GM19193 (cell line): ENCODE results near the gene PRKD1.

Experiments used
- POLR2A ChIP-seq: IDR thresholded peaks from 4 replicates; pipeline ENCODE4 v1.6.1; 2011; ENCODE audit not compliant: insufficient read depth, insufficient read length; ENCODE audit errors: extremely low read depth

Gene PRKD1

GRCh38 chr14:29861996-29862395 is 65.7 kb downstream of the PRKD1 start:
- TF ChIP-seq POLR2A, result no peak

DNA sequence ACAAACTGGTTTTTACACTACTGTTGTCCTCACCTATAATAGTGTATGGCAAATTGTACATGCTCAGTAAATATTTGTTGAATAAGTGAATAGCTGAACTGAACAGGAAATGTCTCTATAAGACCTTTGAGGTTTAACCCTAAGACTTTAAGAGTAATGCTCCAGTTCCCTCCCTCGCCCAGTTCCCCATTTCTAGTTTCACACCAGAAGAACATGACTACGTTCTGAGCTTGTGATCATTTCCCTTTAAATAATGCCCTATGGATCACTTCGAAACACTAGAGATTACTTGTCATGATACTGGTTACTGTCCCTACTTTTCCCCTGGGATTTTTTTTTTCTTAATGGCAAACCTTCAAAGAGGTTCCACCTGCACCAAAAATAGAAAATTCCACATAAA is 69.3 kb downstream of the PRKD1 start:
- no peak for TF ChIP-seq POLR2A

DNA sequence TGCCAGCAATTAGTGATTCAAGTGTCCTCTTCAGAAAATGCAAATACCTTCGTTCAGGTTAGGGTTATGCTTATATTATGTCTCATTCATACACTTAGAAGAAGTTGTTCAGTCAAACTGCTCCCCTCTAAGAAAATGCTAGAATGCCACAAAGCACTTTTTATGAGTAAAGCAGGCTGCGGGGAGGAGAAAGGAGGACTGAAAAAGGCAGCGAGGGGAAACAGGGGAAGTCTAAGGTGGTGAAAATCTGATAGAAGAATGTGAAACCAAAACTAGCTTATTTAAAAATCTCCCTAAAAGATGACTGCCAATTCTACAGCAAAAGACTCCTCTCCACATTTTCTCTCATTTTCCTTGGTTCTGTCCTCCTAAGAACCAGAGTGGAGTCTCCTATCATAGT is 70.1 kb downstream of the PRKD1 start:
- TF ChIP-seq POLR2A, result no peak

GRCh38 chr14:29856516-29856915 is 71.1 kb downstream of the PRKD1 start:
- no peak for TF ChIP-seq POLR2A

GRCh38 chr14:29853272-29853671 is 74.4 kb downstream of the PRKD1 start:
- no peak for TF ChIP-seq POLR2A

DNA sequence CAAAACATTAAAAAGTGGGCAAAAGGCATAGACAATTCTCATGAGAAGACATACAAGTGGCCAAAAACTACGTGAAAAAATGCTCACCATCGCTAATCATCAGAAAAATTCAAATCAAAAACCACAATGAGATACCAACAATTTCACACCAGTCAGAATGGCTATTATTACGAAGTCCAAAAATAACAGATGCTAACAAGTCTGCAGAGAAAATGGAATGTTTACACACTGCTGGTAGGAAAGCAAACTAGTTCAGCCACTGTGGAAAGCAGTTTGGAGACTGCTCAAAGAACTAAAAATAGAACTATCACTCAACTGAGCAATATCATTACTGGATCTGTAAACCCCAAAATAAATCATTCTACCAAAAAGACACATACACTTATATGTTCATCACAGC is 76.2 kb downstream of the PRKD1 start:
- TF ChIP-seq POLR2A, result no peak

GRCh38 chr14:29847056-29847380 is 80.6 kb downstream of the PRKD1 start:
- TF ChIP-seq POLR2A, result no peak

GRCh38 chr14:29846339-29847055 is 81.2 kb downstream of the PRKD1 start:
- TF ChIP-seq POLR2A, result no peak

DNA sequence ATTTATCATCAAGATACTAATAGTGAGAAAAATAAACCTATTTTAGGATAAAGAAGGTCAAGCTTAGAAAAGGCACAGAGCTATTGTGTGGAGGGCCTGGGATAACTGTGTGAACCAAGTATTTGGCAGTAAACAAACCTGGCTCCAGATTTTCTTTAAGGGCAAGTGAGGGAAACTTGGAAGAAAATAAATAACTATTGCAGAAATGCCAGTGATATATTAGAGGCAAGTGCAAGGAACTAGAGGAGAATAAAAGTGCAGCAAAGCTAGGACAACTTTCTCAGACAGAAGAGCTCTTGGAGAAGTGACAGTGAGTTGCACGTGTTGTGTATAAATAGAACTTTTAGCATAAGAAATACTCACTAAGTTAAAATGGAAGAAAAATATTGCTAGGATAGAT is 83.7 kb downstream of the PRKD1 start:
- TF ChIP-seq POLR2A, result no peak

DNA sequence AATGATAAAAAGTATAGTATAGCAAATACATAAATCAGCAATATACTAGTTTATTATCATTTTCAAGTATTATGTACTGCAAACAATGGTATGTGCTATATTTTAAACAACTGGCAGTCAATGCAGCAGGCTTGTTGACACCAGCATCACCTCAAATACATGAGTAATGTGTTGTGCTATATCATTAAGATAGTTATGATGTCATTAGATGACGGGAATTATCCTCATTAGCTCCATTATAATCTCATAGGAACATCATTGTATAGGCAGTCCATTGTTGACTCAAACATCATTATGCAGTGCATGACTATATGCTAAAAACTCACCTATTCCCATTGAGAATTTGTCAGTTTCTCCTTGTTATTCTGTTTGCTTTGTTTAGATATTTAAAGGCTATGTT is 85.4 kb downstream of the PRKD1 start:
- TF ChIP-seq POLR2A, result no peak

DNA sequence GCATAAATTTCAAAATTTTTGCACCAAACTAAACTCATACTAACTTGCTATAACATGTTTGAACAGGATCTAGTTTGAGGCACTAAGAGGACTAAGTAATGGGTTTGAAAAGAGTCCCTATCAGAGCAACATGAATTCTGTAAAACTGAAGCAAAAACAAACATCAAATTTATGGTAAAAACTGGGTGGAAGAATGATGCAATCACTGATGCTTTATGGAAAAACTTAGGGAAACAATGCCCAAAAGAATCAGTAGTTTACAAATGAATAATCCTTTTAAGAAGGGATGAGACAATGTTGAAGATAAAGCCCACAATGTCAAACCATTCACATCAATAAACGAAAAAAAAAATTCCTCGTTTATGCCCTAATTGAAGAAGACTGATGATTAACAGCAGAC is 88.9 kb downstream of the PRKD1 start:
- TF ChIP-seq POLR2A, result no peak

DNA sequence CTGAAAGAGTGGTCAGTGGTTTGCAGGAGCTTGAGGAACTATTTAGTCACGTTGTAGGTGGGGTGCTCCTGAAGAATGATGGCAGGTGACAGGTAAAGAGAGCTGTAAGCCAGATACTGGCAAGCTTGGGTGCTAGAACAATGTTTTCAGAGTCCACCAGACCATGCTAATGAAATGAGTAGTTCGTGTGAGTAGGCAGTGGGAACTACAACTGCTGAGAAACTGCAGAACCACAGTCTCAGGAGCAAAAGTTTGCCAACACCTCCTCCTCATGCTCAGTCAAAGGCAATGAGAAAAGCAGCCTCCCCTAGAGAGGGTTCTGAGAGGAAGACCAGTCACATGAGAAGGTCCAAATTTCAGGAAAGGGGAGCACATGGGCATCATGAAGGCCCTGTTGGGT is 91.3 kb downstream of the PRKD1 start:
- TF ChIP-seq POLR2A, result no peak

DNA sequence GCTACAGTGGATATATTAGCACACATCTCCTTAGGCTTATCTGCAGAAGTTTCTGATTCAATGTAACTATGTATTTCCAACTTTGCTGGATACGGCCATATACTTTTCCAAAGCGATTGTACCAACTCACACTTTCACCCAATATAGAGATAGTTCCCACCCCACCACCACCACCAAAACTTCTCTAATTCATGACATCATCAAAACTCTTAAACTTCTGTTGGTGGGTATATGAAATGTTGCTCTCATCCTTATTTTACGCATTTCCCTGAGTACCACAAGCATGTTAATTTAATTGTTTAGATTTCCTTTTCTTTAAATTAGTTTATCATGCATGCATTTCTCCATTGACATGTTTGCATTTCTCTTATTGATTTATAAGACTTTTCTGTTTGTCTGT is 95.6 kb downstream of the PRKD1 start:
- no peak for TF ChIP-seq POLR2A

GRCh38 chr14:29829851-29830250 is 97.8 kb downstream of the PRKD1 start:
- TF ChIP-seq POLR2A, result no peak

DNA sequence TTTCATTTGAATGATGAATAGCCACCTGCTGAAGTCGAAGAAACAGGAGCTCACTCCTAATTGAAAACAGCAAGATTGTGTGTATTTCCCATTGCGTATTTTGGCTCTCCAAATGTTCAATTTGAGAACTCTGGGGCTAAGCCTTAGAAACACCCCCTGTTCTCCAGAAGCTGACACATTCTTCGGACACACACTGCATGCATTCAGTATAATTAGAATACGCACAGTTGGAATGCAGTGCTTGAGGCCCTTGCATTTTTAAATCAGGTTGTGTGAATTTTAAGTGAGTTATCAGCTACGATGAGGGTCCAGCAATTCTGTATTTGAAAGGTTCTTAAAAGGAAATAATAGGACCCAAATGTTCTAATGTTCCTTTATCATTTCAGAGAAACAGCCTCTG is 103.8 kb downstream of the PRKD1 start:
- TF ChIP-seq POLR2A, result no peak

- TF ChIP-seq POLR2A, result no peak
These were observed 105.3 kb downstream of the PRKD1 start for GRCh38 chr14:29822430-29822709.

- no peak for TF ChIP-seq POLR2A
These were observed 105.8 kb downstream of the PRKD1 start for GRCh38 chr14:29821661-29822429.
